GM21381 (cell line): ENCODE results near the gene TMOD1.
"Not testable (repeated sequence)": the region's sequence is repeated elsewhere in the genome, so short reads cannot be mapped to it uniquely, and the experiment has no call there.

Experiments used
- ATAC-seq: cut with Tn5 transposase; IDR thresholded peaks from one replicate; pipeline ENCODE4 v1.9.1; 2021; ENCODE audit warnings: mild to moderate bottlenecking, moderate library complexity; ENCODE audit not compliant: unreplicated experiment

Gene TMOD1

DNA sequence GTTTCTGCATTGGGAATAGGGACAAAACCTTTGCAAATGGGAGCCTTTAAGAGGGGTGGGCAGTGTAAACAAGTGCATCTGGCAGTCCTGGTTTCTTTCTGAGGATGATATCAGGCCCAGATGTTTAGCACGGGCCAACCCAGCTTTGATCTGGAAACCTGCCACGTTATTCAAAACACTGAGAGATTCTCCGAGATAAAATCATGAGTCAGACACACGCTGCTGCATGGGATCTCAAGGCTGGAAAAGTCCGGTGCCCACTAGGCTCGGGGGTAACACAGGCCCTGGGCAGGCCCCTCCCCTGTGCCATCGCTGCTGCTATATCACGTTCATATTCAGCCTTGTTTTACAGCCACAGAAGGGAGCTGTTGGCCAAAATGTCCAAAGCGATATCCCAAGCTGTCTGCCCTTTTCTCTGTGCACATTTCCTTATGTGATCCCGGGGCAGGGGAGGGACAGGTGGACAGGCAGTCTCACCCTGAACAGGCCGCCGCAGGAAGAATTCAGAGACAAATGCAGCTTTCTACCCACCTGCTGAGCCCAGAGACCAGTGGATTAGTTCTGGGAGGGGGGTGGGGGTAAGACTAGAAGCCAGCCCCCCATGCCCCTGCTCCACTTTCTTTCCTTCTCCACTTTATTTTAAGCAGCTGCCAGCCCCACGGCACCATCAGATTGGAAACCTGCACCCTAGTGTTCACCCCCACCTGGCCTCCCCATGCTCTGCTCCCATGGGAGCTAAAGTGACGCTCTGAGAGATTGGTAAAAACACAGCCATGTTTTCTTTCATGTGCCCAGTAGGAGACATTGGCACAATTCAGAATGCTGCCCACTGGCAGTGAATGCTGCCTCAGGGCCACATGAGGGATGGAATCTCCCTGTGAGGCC, 63.1 kb downstream of the TMOD1 start:
- ATAC-seq = no peak

- ATAC-seq = no peak
Measured at GRCh38 chr9:97565262-97565661, 63.8 kb downstream of the TMOD1 start.

DNA sequence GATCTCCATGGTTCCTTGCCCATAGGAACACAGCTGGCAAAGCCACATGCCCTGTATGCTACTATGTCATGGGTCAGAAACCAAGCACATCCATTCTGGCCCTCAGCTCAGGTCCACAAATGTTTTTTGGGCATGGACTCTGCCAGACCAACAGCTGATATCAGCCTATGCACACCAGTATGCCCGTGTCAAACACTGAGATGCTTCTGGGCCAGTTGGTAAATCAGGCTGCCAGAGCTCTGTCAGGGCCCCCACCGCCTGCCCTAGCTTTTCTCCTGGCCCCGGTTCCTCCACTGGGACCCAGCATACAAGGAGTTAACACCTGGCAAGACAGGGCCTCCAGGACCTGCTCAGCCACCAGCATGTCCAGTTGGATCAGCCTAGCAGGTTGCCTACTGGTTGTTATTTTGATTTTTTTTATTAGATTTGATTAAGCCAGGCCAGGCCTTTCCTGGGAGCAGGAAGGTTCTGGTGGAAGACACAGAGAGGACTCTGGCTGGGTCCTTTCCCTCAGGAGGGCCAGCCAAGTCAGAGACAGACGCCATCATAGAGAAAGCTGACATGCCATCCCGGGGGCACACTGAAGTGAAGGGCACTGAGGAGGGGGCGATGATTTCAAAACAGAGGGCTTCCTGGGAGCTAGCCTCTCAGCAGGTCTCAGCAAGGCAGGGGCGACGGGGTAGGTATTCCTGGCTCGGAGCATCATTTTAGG, 65.9 kb downstream of the TMOD1 start:
- no peak for ATAC-seq

GRCh38 chr9:97567894-97568202, 66.4 kb downstream of the TMOD1 start:
- no peak for ATAC-seq

DNA sequence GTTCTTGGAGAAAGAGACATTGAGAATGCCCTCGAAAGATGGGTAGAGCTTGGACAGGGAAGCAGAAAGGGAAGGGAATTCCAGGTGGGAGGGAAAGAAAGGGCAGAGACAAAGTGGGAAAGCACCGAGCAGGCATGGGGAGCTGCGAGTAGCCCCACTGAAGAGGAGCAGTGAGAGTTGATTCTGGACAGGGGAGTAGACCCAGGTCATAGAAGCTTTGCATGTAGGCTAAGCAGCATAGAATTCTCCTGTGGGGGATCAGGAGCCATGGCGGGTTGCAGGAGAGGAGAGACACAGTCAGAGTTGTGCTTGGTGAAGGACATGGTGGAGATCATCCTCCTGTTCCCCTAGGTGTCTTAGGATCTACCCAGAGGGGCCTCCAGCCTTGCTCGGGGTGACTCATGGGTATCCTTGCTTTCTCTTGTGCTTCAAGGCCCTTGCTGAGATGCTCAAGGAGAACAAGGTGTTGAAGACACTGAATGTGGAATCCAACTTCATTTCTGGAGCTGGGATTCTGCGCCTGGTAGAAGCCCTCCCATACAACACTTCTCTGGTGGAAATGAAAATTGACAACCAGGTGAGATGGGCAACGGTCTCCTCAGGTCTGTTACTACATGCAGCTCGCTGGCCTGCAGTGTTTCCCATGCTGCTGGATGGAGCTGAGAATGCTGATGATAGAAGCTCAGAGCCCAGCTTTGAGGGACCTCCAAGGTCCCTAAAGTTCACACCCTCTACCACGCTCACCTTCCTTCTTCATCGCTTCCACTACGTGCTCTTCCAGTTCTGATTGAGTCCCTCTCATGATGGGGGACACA, 67.2 kb downstream of the TMOD1 start:
- ATAC-seq = no peak

DNA sequence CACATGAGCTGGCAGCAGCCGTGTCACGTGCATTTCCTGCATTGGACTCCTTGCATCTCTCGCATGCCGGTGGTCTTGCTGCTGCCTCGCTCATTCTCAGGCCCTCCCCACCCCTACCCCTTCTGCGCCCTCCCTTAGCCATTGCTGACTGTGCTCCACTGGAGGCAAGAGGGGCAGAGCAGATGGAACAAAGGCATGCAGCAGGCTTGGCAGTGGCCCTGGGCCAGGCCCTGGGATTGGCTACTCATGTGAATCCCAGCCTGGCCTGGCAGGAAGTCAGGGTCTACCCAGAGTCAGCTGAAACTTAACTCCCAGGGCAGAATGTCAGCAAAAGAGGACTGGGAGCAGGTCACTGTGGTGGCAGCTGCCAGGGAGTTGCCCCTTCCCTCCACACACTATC, 69.4 kb downstream of the TMOD1 start:
- ATAC-seq = no peak

DNA sequence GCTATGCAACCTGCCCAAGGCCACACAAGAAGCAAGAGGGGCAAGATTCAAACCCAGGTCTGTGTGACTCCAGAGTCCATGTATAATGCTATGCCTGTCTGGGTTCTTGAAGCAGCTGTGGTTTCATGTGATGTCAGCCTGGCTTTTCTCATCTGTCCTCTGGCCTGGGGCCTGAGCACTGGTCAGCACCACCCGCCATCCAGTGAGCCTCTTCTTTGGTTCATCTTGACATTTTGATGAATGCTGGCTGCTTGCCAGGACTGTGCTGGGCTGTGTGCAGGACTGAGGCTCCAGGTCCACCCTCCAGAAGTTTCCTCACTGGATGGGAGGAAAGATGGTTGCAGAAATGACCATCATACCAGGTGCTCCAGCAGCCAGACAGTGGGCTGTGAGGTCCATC, 70.2 kb downstream of the TMOD1 start:
- no peak for ATAC-seq

GRCh38 chr9:97572196-97572891, 70.9 kb downstream of the TMOD1 start:
- ATAC-seq = no peak

GRCh38 chr9:97572892-97573365, 71.5 kb downstream of the TMOD1 start:
- no peak for ATAC-seq

DNA sequence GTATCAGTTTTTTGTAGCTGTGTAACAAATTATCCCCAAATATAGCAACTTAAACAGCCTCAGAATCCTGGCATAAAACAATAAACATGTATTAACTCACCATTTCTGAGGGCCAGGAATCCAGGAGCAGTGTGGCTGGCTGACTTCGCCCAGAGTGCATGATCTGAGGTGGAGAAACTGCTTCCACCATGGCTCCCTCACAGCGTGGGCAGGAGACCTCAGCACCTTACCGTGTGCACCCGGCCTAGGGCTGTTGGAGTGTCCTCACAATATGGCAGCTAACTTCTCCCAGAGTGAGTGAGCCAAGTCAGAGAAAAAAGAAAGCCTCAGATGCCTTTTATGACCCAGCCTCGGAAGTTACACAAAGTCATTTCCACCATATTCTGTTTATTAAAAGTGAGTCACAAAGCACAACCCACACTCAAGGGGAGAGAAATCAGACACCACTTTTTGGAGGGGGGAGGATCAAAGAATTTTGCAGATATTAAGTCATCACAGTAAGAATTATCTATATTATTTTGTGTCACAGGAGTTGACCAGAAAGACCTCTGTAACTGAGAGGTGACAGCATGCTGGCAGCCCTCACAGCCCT, 72.1 kb downstream of the TMOD1 start:
- ATAC-seq = no peak

DNA sequence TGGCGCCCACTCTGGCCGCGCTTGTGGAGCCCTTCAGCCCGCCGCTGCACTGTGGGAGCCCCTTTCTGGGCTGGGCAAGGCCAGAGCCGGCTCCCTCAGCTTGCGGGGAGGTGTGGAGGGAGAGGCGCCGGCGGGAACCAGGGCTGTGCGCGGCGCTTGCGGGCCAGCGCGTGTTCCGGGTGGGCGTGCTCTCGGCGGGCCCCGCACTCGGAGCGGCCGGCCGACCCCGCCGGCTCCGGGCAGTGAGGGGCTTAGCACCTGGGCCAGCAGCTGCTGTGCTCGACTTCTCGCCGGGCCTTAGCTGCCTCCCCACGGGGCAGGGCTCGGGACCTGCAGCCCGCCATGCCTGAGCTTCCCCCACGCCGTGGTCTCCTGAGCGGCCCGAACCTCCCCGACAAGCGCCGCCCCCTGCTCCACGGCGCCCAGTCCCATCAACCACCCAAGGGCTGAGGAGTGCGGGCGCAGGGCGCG, 72.7 kb downstream of the TMOD1 start:
- ATAC-seq = not testable (repeated sequence)

DNA sequence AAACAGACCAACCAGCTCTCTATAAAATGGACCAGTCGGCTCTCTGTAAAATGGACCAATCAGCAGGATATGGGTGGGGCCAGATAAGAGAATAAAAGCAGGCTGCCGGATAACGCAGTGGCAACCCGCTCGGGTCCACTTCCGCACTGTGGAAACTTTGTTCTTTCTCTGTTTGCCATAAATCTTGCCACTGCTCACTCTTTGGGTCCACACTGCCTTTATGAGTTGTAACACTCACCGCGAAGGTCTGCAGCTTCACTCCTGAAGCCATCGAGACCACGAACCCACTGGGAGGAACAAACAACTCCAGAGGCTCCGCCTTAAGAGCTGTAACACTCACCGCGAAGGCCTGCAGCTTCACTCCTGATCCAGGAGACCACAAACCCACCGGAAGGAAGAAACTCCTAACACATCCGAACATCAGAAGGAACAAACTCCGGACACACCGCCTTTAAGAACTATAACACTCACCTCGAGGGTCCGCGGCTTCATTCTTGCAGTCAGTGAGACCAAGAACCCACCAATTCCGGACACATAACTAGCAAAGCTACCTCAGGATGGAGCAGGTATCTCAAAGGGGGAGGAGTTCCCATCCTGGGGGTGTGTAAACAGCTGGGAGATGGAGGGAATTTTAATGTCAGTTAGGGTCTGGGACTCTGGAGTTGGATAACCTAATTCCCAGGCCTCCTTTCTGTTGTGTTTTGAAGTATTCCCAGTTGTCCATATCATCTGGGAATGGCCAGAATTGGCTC, 73.6 kb downstream of the TMOD1 start:
- not testable (repeated sequence) for ATAC-seq

- ATAC-seq = no peak
Measured at GRCh38 chr9:97575673-97576200, 74.3 kb downstream of the TMOD1 start.

- no peak for ATAC-seq
Measured at GRCh38 chr9:97577051-97577450, 75.6 kb downstream of the TMOD1 start.

- ATAC-seq = no peak
Measured at GRCh38 chr9:97578846-97579245, 77.4 kb downstream of the TMOD1 start.

- no peak for ATAC-seq
Measured at GRCh38 chr9:97579914-97580313, 78.4 kb downstream of the TMOD1 start.

DNA sequence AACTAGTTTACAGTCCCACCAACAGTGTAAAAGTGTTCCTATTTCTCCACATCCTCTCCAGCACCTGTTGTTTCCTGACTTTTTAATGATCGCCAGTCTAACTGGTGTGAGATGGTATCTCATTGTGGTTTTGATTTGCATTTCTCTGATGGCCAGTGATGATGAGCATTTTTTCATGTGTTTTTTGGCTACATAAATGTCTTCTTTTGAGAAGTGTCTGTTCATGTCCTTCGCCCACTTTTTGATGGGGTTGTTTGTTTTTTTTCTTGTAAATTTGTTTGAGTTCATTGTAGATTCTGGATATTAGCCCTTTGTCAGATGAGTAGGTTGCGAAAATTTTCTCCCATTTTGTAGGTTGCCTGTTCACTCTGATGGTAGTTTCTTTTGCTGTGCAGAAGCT, 80.1 kb downstream of the TMOD1 start:
- not testable (repeated sequence) for ATAC-seq

DNA sequence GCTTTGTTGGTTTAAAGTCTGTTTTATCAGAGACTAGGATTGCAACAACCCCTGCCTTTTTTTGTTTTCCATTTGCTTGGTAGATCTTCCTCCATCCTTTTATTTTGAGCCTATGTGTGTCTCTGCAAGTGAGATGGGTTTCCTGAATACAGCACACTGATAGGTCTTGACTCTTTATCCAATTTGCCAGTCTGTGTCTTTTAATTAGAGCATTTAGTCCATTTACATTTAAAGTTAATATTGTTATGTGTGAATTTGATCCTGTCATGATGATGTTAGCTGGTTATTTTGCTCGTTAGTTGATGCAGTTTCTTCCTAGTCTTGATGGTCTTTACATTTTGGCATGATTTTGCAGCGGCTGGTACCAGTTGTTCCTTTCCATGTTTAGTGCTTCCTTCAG, 83.3 kb downstream of the TMOD1 start:
- ATAC-seq = not testable (repeated sequence)

- ATAC-seq = not testable (repeated sequence)
Measured at GRCh38 chr9:97586909-97587308, 85.4 kb downstream of the TMOD1 start.
